GM13977 (cell line): ENCODE results near the gene GPR142.

Source experiments
- DNase-seq: peaks from one replicate; pipeline ENCODE4 v3.0.0; 2012; ENCODE audit warnings: low spot score
- CTCF ChIP-seq: IDR thresholded peaks from 2 replicates; pipeline ENCODE4 v1.5.1; 2012; ENCODE audit warnings: mild to moderate bottlenecking, control low read depth; ENCODE audit not compliant: insufficient read depth; ENCODE audit errors: extremely low read depth, missing control alignments
- in situ Hi-C: fragments of 300-500 bp; cut with MboI; formaldehyde crosslinking; loops from one replicate; pipeline ENCODE4 v1.12.0; 2022; ENCODE audit warnings: low sequenced_read_pairs, low pct_unique_long_range_greater_than_20kb, mixed read lengths, inconsistent platforms; ENCODE audit not compliant: unreplicated experiment

The GPR142 gene

GRCh38 chr17:74361230-74362068 lies 5.9 kb upstream of the GPR142 start, which contains the start of gene BTBD17:
TSS of gene BTBD17 (minus strand) at chr17:74361868. CDS start at chr17:74361819, 49 bp downstream.
- in situ Hi-C loops = no loop called here
- TF ChIP-seq CTCF = peak; percentile 75
- DNase-seq = peak; percentile 73

GRCh38 chr17:74362069-74362405 lies 5.3 kb upstream of the GPR142 start:
- TF ChIP-seq CTCF = no peak
- DNase-seq = no peak
- in situ Hi-C loops = no loop called here

GRCh38 chr17:74362810-74363498 lies 4.4 kb upstream of the GPR142 start:
- no peak for TF ChIP-seq CTCF
- in situ Hi-C loops = no loop called here
- DNase-seq = no peak

- DNase-seq = peak; percentile 87
- in situ Hi-C loops = no loop called here
- peak; percentile 97 for TF ChIP-seq CTCF
Measured at GRCh38 chr17:74368341-74369081, 1.2 kb downstream of the GPR142 start.

- TF ChIP-seq CTCF = no peak
- in situ Hi-C loops = no loop called here
- no peak for DNase-seq
Measured at GRCh38 chr17:74369221-74369620, 1.9 kb downstream of the GPR142 start.

- DNase-seq = no peak
- in situ Hi-C loops = no loop called here
- TF ChIP-seq CTCF = no peak
Measured at GRCh38 chr17:74369665-74370490, 2.6 kb downstream of the GPR142 start.
